GM20431 (cell line): ENCODE results near the gene ENPEP.
"Not testable (repeated sequence)": the region's sequence is repeated elsewhere in the genome, so short reads cannot be mapped to it uniquely, and the experiment has no call there.

Source experiments
- in situ Hi-C: fragments of 300-500 bp; cut with MseI, MboI; formaldehyde crosslinking; loops from one replicate; pipeline ENCODE4 v1.15.0; 2020; ENCODE audit warnings: low sequenced_read_pairs; ENCODE audit not compliant: unreplicated experiment

Gene ENPEP

GRCh38 chr4:110514889-110515479 is 39.0 kb downstream of the ENPEP start:
- in situ Hi-C loops: loop anchor here (5.0 to 25.0 kb wide), 3 partner anchors 203 to 1103 kb away; no protein-coding TSS in a partner anchor

- in situ Hi-C loops: loop anchor here (5.0 to 25.0 kb wide), 3 partner anchors 203 to 1103 kb away; no protein-coding TSS in a partner anchor
Measured at GRCh38 chr4:110515676-110516075, 39.7 kb downstream of the ENPEP start.

GRCh38 chr4:110516106-110516922 is 40.4 kb downstream of the ENPEP start:
- in situ Hi-C loops: loop anchor here (5.0 to 25.0 kb wide), 3 partner anchors 204 to 1104 kb away; no protein-coding TSS in a partner anchor

DNA sequence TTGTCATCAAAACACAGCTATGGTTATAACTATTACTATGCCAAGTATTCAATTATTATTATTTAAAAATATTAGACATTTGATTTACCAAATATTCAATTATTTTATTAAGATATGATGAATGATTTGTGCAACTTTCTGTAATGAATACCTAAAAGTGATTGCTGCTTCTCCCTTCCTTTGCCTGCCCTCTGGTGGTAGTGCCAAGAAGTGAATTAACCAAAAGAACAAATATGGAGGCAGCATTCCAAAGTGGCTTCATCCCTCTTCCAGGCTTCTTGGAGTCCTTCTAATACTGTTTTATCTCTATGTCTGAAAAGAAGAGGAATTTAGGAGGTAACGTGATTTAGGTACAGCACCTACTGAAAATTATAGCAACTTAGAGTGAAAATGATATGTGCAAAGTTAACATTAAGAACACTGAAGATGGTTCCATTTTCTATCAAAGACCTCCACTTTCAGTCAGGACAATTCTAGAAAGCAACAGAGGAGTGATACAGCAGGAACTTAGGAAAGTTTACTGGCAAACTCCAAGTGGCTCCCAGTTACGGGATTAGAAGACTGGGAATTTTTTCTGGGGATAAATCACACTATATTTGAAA is 43.0 kb downstream of the ENPEP start:
- in situ Hi-C loops: loop anchor here (5.0 to 25.0 kb wide), 3 partner anchors 207 to 1107 kb away; no protein-coding TSS in a partner anchor

- in situ Hi-C loops: loop anchor here (25.0 kb wide), 2 partner anchors 209 to 1109 kb away; no protein-coding TSS in a partner anchor
Measured at GRCh38 chr4:110520886-110521285, 44.9 kb downstream of the ENPEP start.

GRCh38 chr4:110526589-110526988 is 50.6 kb downstream of the ENPEP start:
- in situ Hi-C loops: no loop called here

- in situ Hi-C loops: no loop called here
Measured at GRCh38 chr4:110527156-110527555, 51.2 kb downstream of the ENPEP start.

DNA sequence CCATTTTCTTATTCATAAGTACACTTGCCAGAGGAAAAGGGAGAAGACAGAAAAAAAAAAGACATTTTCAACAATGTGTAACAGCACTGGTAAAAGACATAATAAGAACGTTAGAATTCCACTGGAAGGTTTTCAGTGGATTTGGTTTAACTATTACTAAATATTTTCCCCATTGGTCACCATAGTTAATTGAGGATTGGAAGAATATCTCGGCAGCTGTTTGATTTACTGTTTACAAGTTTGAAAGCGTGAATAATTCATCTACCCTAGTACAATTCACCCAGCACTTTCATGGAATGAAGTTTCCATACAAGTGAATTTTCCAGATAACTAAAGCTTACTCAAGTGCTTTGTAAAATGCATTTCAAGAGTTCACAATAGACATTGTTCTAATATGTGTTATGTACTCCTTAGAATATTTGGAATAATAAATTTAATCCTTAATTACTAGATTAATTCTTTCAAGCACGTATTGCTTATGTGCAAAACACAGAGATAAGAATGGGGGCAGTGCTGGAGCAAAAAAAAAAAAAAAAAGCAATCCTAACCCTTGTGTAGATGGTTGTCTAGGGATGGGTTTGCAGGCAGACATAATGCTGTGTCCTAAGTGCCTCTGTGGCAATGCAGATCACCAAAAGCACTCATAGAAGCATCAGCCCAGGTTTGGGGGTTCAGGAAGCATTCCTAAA is 57.1 kb downstream of the ENPEP start:
- in situ Hi-C loops: no loop called here

DNA sequence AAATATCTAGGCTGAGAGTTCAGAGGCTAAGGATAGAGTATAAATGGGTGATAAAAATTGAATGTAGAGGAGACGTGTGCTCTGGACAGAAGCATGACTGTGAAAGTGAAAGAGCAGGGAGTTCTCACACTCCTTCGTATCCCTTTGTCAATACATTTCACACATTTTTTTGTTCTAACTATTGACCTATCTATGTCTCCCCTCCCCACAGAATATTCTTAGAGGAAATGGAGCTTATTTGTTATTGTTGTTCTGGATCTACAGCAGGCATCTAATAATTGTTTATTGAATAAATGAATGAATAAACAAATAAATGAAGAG is 57.6 kb downstream of the ENPEP start:
- in situ Hi-C loops: no loop called here

- in situ Hi-C loops: no loop called here
Measured at GRCh38 chr4:110533940-110534339, 58.0 kb downstream of the ENPEP start.

GRCh38 chr4:110540581-110540980 is 64.6 kb downstream of the ENPEP start:
- in situ Hi-C loops: no loop called here

GRCh38 chr4:110540982-110541451 is 65.1 kb downstream of the ENPEP start:
- in situ Hi-C loops: no loop called here

DNA sequence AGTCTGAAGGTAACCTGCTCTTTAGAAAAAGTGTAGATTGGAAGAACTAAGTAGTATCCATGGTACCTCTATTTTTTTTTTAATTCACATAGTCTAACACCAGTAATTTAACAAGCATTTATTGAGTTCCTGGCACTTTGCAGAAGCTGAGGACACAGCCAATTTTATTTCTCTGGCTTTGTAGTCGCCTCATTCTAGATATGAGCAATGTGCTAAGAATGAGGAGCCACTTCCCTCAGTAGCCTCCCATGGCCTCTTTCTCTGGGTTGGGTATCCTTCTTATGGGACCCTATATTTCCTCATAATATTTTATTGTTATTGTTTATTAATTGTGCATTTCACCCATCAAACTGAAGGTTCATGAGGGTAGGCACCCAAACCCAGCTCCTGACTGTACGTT is 67.6 kb downstream of the ENPEP start:
- in situ Hi-C loops: no loop called here

- in situ Hi-C loops: no loop called here
Measured at GRCh38 chr4:110544594-110544993, 68.6 kb downstream of the ENPEP start.

GRCh38 chr4:110550260-110550659 is 74.3 kb downstream of the ENPEP start:
- in situ Hi-C loops: no loop called here

DNA sequence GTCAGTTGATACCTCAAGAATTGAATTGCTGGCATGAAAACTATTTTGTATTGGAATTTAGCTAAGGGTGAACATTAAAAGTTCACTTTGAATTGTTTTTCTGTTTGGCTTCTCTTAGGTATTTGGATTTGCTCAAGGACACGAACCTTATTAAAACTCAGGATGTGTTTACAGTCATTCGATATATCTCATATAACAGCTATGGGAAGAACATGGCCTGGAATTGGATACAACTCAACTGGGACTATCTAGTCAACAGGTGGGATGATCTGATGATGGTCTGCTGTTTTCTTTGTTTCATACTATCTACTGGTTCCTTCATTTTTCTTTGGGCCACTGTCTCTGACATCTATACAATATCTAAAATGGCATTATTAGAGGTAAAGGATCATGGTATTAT is 77.2 kb downstream of the ENPEP start:
- in situ Hi-C loops: no loop called here

GRCh38 chr4:110567214-110567613 is 91.3 kb downstream of the ENPEP start:
- in situ Hi-C loops: no loop called here

DNA sequence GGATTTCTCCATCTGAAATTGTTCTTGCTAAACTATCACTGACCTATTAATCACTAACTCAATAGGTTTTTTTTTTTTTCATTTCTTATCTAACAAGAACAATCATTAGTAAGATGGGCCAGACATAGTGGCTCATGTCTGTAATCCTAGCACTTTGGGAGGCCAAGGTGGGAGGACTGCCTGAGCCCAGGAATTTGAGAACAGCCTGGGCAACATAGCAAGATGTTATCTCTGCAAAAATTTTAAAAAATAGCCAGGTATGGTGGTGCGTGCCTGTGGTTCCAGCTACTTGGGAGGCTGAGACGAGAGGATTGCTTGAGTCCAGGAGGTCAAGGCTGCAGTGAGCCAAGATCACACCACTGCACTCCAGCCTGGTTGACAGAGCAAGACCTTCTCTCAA is 100.7 kb downstream of the ENPEP start:
- in situ Hi-C loops: not testable (repeated sequence)

- in situ Hi-C loops: no loop called here
Measured at GRCh38 chr4:110586131-110586850, 110.3 kb downstream of the ENPEP start.
